WERI-Rb-1 (cell line): ENCODE data around the gene CNTNAP2.

Experiments
- DNase-seq: peaks from one replicate; pipeline ENCODE4 v3.0.0-alpha.2; 2020
- H3K27ac ChIP-seq: fragments of 250-450 bp; sonication (Bioruptor Pico); 2 replicates; pipeline ENCODE4 v1.5.1; 2020; ENCODE audit warnings: mild to moderate bottlenecking, moderate library complexity
- H3K27me3 ChIP-seq: fragments of 250-450 bp; sonication (Bioruptor Pico); 2 replicates; pipeline ENCODE4 v1.5.1; 2021; ENCODE audit warnings: mild to moderate bottlenecking, low read depth, moderate library complexity; ENCODE audit not compliant: insufficient read depth, severe bottlenecking
- H3K36me3 ChIP-seq: fragments of 250-450 bp; sonication (Bioruptor Pico); 2 replicates; pipeline ENCODE4 v1.5.1; 2020; ENCODE audit warnings: mild to moderate bottlenecking, moderate library complexity
- H3K4me3 ChIP-seq: 2 replicates; pipeline ENCODE4 v1.5.1; 2011; ENCODE audit warnings: low read depth, mild to moderate bottlenecking, control low read depth, low read length
- H3K9me3 ChIP-seq: fragments of 250-450 bp; sonication (Bioruptor Pico); 2 replicates; pipeline ENCODE4 v1.5.1; 2021; ENCODE audit warnings: mild to moderate bottlenecking, moderate library complexity; ENCODE audit not compliant: severe bottlenecking
- TF ChIP-seq, protein P1 (sequence below): IDR thresholded peaks from 2 replicates; pipeline ENCODE4 v1.5.1; 2011; ENCODE audit warnings: low read depth, mild to moderate bottlenecking, control low read depth, inconsistent platforms, low read length

Gene CNTNAP2

GRCh38 chr7:146956853-146957252, 840.3 kb downstream of the CNTNAP2 start:
- no peaks in the 10 kb centered on the region for H3K9me3 ChIP-seq

GRCh38 chr7:146960773-146961391, 844.3 kb downstream of the CNTNAP2 start:
- no peaks in the 10 kb centered on the region for H3K27me3 ChIP-seq
- no peaks in the 10 kb centered on the region for H3K9me3 ChIP-seq
- no peaks in the 10 kb centered on the region for H3K36me3 ChIP-seq
- TF ChIP-seq, protein P1, sequence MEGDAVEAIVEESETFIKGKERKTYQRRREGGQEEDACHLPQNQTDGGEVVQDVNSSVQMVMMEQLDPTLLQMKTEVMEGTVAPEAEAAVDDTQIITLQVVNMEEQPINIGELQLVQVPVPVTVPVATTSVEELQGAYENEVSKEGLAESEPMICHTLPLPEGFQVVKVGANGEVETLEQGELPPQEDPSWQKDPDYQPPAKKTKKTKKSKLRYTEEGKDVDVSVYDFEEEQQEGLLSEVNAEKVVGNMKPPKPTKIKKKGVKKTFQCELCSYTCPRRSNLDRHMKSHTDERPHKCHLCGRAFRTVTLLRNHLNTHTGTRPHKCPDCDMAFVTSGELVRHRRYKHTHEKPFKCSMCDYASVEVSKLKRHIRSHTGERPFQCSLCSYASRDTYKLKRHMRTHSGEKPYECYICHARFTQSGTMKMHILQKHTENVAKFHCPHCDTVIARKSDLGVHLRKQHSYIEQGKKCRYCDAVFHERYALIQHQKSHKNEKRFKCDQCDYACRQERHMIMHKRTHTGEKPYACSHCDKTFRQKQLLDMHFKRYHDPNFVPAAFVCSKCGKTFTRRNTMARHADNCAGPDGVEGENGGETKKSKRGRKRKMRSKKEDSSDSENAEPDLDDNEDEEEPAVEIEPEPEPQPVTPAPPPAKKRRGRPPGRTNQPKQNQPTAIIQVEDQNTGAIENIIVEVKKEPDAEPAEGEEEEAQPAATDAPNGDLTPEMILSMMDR: 0 out of 2 replicates have a peak, but pooled peaks have one; percentile 28
- H3K27ac ChIP-seq: no peak overlapping the region
- DNase-seq: peak; percentile 18
- no peak overlapping the region for H3K4me3 ChIP-seq

More at GRCh38 chr7:146956853-146957252, 840.3 kb downstream of the CNTNAP2 start:
- Histone ChIP-seq H3K27ac (no peak overlapping the region), H3K27me3 (no peaks in the 10 kb centered on the region), H3K36me3 (no peaks in the 10 kb centered on the region), H3K4me3 (no peak overlapping the region)
- TF ChIP-seq, protein P1: no peak
- no peak for DNase-seq

- DNase-seq: no peak
- Histone ChIP-seq H3K9me3 (no peaks in the 10 kb centered on the region), H3K27ac (no peak overlapping the region), H3K36me3 (no peaks in the 10 kb centered on the region), H3K27me3 (no peaks in the 10 kb centered on the region), H3K4me3 (no peak overlapping the region)
- TF ChIP-seq, protein P1: no peak
Observed at GRCh38 chr7:146961617-146962016, 845.0 kb downstream of the CNTNAP2 start.

- no peak overlapping the region for H3K4me3 ChIP-seq
- TF ChIP-seq, protein P1: no peak
- H3K9me3 ChIP-seq: no peaks in the 10 kb centered on the region
- no peaks in the 10 kb centered on the region for H3K27me3 ChIP-seq
- no peaks in the 10 kb centered on the region for H3K36me3 ChIP-seq
- no peak for DNase-seq
- no peak overlapping the region for H3K27ac ChIP-seq
Observed at GRCh38 chr7:146966274-146966673, 849.7 kb downstream of the CNTNAP2 start.

- H3K9me3 ChIP-seq: no peaks in the 10 kb centered on the region
- no peaks in the 10 kb centered on the region for H3K27me3 ChIP-seq
Observed at GRCh38 chr7:146982482-146982881, 865.9 kb downstream of the CNTNAP2 start.

More at GRCh38 chr7:146982482-146982881, 865.9 kb downstream of the CNTNAP2 start:
- Histone ChIP-seq H3K27ac (no peak overlapping the region), H3K36me3 (no peaks in the 10 kb centered on the region), H3K4me3 (no peak overlapping the region)
- DNase-seq: no peak
- TF ChIP-seq, protein P1: no peak
